Peyer's patch (tissue), 4 donors: ENCODE data around the gene ZNF891.

ENCODE experiments used
- POLR2A ChIP-seq, 2 donors: fragments of 450-650 bp; IDR thresholded peaks; one replicate each; pipeline ENCODE4 v1.5.1; 2017; ENCODE audit warnings: antibody characterized with exemption in 2 of 2, mild to moderate bottlenecking in 2 of 2, moderate library complexity in 2 of 2
- TF ChIP-seq, protein P1 (sequence below), 6 experiments: fragments of 450-650 bp in 4 of 6; fragments of 200-600 bp in 2 of 6; sonication (generic) in 1 of 6; IDR thresholded peaks; one replicate each; pipeline ENCODE4 v1.5.1; 2017 to 2019; ENCODE audit warnings: antibody characterized with exemption in 6 of 6, mild to moderate bottlenecking in 3 of 6, moderate library complexity in 1 of 6

DNA sequence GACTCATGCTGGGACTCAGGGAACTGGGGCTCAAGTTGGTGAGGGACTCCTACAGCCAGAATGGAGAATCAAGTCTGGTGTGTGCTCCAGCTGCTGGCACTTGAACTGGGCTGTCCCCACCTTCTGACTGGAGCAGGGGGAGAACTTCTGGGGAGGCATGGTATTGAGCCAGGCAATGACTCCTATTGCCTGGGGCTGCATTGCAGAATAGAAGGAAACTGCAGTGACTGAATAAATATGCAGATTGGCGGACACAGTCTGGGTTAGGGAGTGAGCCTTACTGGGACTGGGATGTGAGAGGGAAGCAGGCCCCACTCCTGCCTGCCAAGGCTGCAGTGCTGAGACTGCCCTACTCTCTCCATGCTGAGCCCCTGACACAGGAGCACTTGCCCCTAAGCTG is 42.4 kb upstream of the ZNF891 start:
- TF ChIP-seq, protein P1, sequence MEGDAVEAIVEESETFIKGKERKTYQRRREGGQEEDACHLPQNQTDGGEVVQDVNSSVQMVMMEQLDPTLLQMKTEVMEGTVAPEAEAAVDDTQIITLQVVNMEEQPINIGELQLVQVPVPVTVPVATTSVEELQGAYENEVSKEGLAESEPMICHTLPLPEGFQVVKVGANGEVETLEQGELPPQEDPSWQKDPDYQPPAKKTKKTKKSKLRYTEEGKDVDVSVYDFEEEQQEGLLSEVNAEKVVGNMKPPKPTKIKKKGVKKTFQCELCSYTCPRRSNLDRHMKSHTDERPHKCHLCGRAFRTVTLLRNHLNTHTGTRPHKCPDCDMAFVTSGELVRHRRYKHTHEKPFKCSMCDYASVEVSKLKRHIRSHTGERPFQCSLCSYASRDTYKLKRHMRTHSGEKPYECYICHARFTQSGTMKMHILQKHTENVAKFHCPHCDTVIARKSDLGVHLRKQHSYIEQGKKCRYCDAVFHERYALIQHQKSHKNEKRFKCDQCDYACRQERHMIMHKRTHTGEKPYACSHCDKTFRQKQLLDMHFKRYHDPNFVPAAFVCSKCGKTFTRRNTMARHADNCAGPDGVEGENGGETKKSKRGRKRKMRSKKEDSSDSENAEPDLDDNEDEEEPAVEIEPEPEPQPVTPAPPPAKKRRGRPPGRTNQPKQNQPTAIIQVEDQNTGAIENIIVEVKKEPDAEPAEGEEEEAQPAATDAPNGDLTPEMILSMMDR (IDR thresholded peaks at IDR 0.05) = no peak
- TF ChIP-seq POLR2A (IDR thresholded peaks at IDR 0.05) = no peak
